Pulmonary artery endothelial cell (primary cell): ENCODE data around the gene ATP6V1A. TPM values are rescaled to one million over a fixed set of nuclear protein-coding genes. Genes with fewer than 3 reads are reported as not detected.
"Not testable (repeated sequence)": the region's sequence is repeated elsewhere in the genome, so short reads cannot be mapped to it uniquely, and the experiment has no call there.

Experiments used
- DNase-seq: peaks from one replicate; pipeline ENCODE4 v3.0.0-alpha.2; 2011; ENCODE audit warnings: low read depth, low spot score
- total RNA-seq: library from RNA; depleted of rRNA; stranded (reverse); fragments of >200 nt; gene quantifications from 2 replicates; pipeline ENCODE4 v1.2.3, GENCODE V29; 2014

ATP6V1A gene
- total RNA-seq, 1 donor from 2014 or later, result 113 TPM

- no peak for DNase-seq
Observed at GRCh38 chr3:113828600-113828999, 81.8 kb downstream of the ATP6V1A start.

GRCh38 chr3:113829576-113830354 lies 82.9 kb downstream of the ATP6V1A start:
- no peak for DNase-seq

DNA sequence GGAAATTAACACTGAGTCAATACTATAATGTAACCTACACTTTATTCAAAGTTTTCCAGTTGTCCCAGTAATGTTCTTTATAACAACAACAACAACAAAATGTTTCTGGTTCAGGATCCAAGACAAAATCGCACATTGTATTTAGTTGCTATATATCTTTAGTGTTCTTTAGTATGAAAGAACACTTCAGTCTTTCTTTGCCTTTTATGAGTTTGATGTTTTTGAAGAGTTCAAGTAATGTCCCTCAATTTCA lies 84.2 kb downstream of the ATP6V1A start:
- no peak for DNase-seq

DNA sequence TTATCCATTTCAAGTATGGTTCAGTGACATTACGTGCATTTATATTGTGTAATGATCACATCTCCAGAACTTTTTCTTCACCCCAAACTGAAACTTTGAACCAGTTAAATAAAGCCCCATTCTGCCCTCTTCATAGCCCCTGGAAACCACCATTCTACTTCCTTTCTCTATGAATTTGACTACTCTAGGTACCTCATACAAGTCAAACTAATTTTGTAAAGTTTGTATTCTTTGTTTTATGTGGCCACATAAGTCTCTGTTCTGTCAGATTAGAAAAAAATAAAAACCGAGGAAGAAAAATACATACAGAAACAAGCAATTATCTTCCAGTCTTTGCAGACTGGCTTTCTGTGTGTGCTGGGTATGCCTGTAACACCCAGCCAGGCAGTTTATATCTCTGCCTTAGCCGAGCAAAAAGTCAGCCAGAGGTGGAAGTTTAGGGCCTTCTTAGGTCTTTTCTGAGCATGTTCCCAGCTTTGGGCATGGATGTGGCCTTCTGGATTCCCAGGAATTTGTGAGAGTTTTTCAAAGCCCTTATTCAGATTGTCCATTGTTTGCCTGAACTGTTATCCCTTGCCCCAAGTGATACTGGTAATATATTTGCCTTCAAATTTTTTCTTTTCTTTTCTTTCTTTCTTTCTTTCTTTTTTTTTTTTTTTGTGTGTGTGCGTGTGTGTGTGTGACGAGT lies 85.8 kb downstream of the ATP6V1A start:
- no peak for DNase-seq

DNA sequence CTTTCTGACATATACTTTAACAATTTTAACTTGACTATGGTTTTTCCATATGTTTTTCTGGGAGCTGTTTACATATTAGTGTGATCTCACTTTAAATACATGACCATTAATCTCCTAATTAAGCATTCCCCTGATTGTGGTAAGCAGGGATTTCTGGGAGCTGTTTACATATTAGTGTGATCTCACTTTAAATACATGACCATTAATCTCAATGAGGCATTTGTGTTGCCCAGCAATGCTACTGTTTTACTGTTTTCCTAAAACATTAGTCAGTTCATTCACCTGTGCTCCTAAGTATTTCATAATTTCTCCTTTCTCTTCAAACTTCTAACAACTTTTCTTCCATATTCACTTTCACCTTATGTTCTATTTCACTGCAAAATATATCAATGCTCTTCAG lies 88.1 kb downstream of the ATP6V1A start:
- DNase-seq, result no peak

DNA sequence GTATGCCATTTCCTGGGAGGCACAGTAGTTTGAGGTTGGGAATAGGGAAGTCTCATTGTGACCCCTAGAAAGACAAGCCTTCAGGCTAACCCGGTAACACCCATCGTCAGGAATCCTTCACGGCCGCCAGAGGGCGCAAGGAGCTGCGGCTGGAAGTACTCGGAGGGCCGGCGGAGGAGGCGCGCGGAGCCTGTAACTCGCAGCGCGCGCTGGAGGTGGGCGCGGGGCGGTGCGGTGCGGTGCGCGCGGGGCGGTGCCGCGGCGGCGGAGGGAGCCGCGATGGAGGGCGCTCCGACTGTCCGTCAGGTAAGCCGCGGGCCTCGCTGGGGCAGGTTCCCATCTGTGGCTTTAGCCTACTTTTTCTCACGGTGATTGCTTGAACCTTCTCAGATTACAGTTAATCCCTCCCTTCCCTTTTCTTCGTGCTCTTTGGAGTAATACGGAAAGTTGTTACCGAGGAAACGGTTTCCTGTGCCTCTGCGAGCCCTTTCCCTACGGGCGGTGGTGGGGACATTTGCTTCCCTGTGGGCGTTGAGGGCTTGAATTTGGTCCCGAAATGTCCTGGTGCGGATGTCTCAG lies 91.9 kb downstream of the ATP6V1A start, which contains the start of gene GRAMD1C:
Gene GRAMD1C (plus strand): TSS at position 158 of the 579 bp plus-strand sequence. CDS start 122 bp downstream, at position 280.
- peak; percentile 69 for DNase-seq

- no peak for DNase-seq
Observed at GRCh38 chr3:113839551-113839950, 92.7 kb downstream of the ATP6V1A start.

GRCh38 chr3:113844622-113845222 lies 97.9 kb downstream of the ATP6V1A start:
- no peak for DNase-seq

- no peak for DNase-seq
Observed at GRCh38 chr3:113847247-113847646, 100.4 kb downstream of the ATP6V1A start.

DNA sequence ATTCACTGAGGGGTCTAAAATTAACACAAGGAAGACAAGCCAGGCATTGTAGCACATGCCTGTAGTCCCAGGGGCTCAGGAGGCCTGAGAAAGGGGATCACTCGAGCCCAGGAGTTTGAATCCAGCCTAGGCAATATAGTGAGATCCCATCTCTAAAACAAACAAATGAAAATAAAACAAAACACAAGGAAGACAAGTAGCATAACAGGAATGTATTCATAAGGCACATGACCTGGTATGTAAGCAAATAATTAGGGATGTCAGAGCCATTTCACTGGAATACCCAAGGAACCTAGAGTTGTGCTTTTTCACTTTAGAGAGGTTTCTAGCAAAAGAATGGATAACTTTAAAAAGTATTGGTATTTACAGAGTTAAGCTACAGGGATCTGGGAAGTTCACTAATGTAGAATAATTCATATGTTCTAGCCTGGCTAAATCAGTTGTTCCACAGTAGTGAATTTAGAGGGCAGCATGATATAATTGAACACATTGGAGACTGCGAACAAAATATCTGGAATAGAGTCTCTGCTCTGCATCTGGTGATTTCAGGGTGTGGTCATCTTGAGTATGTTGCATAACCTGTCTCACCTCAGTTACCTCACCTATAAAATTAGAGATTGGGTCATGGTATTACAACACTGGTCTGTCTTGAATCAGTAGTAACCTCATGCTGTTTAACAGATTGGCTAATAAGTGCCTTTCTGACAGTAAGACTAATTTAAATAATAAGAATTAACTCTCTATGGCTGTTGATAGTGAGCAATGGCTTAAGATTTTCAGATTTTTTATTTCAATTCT lies 101.0 kb downstream of the ATP6V1A start:
- DNase-seq, result no peak

- not testable (repeated sequence) for DNase-seq
Observed at GRCh38 chr3:113849071-113849470, 102.2 kb downstream of the ATP6V1A start.

DNA sequence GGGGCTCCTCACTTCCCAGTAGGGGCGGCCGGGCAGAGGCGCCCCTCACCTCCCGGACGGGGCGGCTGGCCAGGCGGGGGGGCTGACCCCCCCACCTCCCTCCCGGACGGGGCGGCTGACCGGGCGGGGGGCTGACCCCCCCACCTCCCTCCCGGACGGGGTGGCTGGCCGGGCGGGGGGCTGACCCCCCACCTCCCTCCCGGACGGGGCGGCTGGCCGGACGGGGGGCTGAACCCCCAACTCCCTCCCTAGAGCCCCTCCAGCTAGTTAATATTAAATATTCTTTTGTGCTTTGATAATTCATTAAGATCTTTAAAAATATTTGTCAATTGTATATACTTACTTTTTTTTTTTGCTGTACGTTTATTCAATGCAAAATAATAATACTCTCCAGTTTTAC lies 103.0 kb downstream of the ATP6V1A start:
- DNase-seq, result not testable (repeated sequence)

- not testable (repeated sequence) for DNase-seq
Observed at GRCh38 chr3:113850391-113850790, 103.6 kb downstream of the ATP6V1A start.

DNA sequence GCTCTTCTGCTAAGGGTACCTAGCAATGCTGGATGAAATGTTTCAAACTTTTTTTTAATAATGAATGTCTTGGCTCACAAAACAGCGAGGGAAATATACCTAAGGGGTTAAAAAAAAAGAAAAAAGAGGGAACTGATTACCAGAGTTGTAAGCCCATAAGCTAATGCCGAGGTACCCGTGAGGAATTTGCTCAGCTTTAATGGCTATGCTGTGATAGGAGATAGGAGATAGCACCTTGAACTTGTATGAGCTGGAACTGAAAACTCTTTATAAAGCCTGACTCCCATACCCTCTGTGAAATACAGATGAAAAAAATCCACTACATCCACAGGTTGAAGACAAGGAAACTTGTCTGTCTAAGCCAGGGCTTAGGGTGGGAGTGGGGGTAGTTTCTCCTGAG lies 105.7 kb downstream of the ATP6V1A start:
- DNase-seq, result no peak

Other genes with a start within 250 kb of the ATP6V1A start
- 9.8 and 13.4 TPM in 2 replicates for gene SPICE1, start 231.9 kb upstream of the ATP6V1A start, total RNA-seq
- gene SIDT1, start 214.5 kb upstream of the ATP6V1A start, total RNA-seq, result not detected in 2 replicates
- 4.6 and 5.6 TPM in 2 replicates for gene USF3, start 50.4 kb upstream of the ATP6V1A start, total RNA-seq
- 298 and 450 TPM in 2 replicates for gene NAA50, start 786 bp upstream of the ATP6V1A start, total RNA-seq
- 19.0 and 20.2 TPM in 2 replicates for gene GRAMD1C, start 91.8 kb downstream of the ATP6V1A start, total RNA-seq
- gene ZDHHC23, start 201.0 kb downstream of the ATP6V1A start, total RNA-seq, result 3.4 and 6.1 TPM in 2 replicates